GM12892 (cell line): ENCODE measurements around the gene MRPS27.

Source experiments
- POLR2A ChIP-seq: IDR thresholded peaks from 2 replicates; pipeline ENCODE4 v1.6.1; 2011; ENCODE audit warnings: low read depth, low read length, control low read depth
- TAF1 ChIP-seq: IDR thresholded peaks from 2 replicates; pipeline ENCODE4 v1.6.1; 2011; ENCODE audit warnings: low read depth, mild to moderate bottlenecking, control low read depth, low read length, borderline replicate concordance

- TF ChIP-seq POLR2A (no peak), TAF1 (no peak)
Observed at GRCh38 chr5:72255670-72256069, 64.4 kb downstream of the MRPS27 start.
